GM23248 (cell line): ENCODE results near the gene HHLA2. TPM values are rescaled to one million over a fixed set of nuclear protein-coding genes. Genes with fewer than 3 reads are reported as not detected.

Source experiments
- DNase-seq: peaks from one replicate; pipeline ENCODE4 v3.0.0-alpha.2; 2015
- H2AFZ ChIP-seq: fragments of 200-600 bp; sonication (generic); 2 replicates; pipeline ENCODE4 v1.6.1; 2016; ENCODE audit warnings: antibody characterized with exemption
- H3F3A ChIP-seq: fragments of 200-600 bp; sonication (generic); 2 replicates; pipeline ENCODE4 v1.6.1; 2016; ENCODE audit warnings: mild to moderate bottlenecking, antibody characterized with exemption, mixed run types; ENCODE audit not compliant: insufficient read depth
- H3K27ac ChIP-seq: fragments of 200-600 bp; sonication (generic); 2 replicates; pipeline ENCODE4 v1.5.1; 2016; ENCODE audit warnings: mild to moderate bottlenecking
- H3K27me3 ChIP-seq: fragments of 200-600 bp; sonication (generic); replicated peaks from 2 replicates; pipeline ENCODE4 v1.6.1; 2016; ENCODE audit warnings: mild to moderate bottlenecking; ENCODE audit not compliant: insufficient read depth
- H3K36me3 ChIP-seq: fragments of 200-600 bp; sonication (generic); 2 replicates; pipeline ENCODE4 v1.6.1; 2016; ENCODE audit warnings: low read depth, mild to moderate bottlenecking
- H3K4me1 ChIP-seq: fragments of 200-600 bp; sonication (generic); 2 replicates; pipeline ENCODE4 v1.6.1; 2016; ENCODE audit warnings: mild to moderate bottlenecking; ENCODE audit not compliant: insufficient read depth
- H3K4me2 ChIP-seq: fragments of 200-600 bp; sonication (generic); one replicate; pipeline ENCODE4 v1.6.1; 2016; ENCODE audit warnings: mild to moderate bottlenecking; ENCODE audit not compliant: unreplicated experiment
- H3K4me3 ChIP-seq: fragments of 200-600 bp; sonication (generic); 2 replicates; pipeline ENCODE4 v1.5.1; 2016; ENCODE audit warnings: mild to moderate bottlenecking
- H3K79me2 ChIP-seq: fragments of 200-600 bp; sonication (generic); 2 replicates; pipeline ENCODE4 v1.6.1; 2016; ENCODE audit warnings: mild to moderate bottlenecking; ENCODE audit not compliant: insufficient read depth
- H3K9ac ChIP-seq: fragments of 200-600 bp; sonication (generic); 2 replicates; pipeline ENCODE4 v1.6.1; 2016; ENCODE audit warnings: mild to moderate bottlenecking
- H3K9me2 ChIP-seq: fragments of 200-600 bp; sonication (generic); 2 replicates; pipeline ENCODE4 v1.6.1; 2016; ENCODE audit warnings: mixed run types, mild to moderate bottlenecking, moderate library complexity; ENCODE audit not compliant: insufficient read depth
- H3K9me3 ChIP-seq: fragments of 200-600 bp; sonication (generic); one replicate; pipeline ENCODE4 v1.6.1; 2017; ENCODE audit warnings: low read depth
- H4K20me1 ChIP-seq: fragments of 200-600 bp; sonication (generic); 2 replicates; pipeline ENCODE4 v1.6.0; 2016; ENCODE audit not compliant: insufficient read depth
- EZH2 ChIP-seq: fragments of 200-600 bp; sonication (generic); IDR thresholded peaks from 2 replicates; pipeline ENCODE4 v1.6.1; 2018; ENCODE audit warnings: antibody characterized with exemption, mild to moderate bottlenecking; ENCODE audit not compliant: insufficient read depth, poor library complexity, severe bottlenecking
- EZH2phosphoT487 ChIP-seq: fragments of 200-600 bp; sonication (generic); IDR thresholded peaks from 2 replicates; pipeline ENCODE4 v1.6.1; 2018; ENCODE audit warnings: antibody characterized with exemption, moderate library complexity, mild to moderate bottlenecking, low read depth; ENCODE audit not compliant: insufficient read depth
- WGBS, 2 experiments: methylation state at CpG; one replicate each; pipeline ENCODE4 v1.1.6; 2015 to 2017; ENCODE audit warnings: low lambda C conversion rate in 2 of 2, low coverage in 1 of 2; ENCODE audit errors: missing lambda C conversion rate in 2 of 2; 5-methylcytosine and 5-hydroxymethylcytosine counted together
- in situ Hi-C: fragments of 300-500 bp; cut with MboI; formaldehyde crosslinking; loops from 2 replicates; pipeline ENCODE4 v1.15.0; 2020
- polyA plus RNA-seq: library from polyadenylated mRNA; unstranded; fragments of >200 nt; fragmentation: Nextera tagmentation; extraction: Ambion mirVana; gene quantifications from 2 replicates; pipeline ENCODE4 v1.2.1, GENCODE V29; 2016
- total RNA-seq: library from RNA; depleted of rRNA; stranded (reverse); fragments of >200 nt; shearing (Covaris generic); gene quantifications from 2 replicates; pipeline ENCODE4 v1.2.3, GENCODE V29; 2014; rRNA removed

HHLA2 gene
- total and polyA plus RNA-seq, 2 experiments from 2014 or later: not detected

GRCh38 chr3:108420926-108421325, 124.6 kb downstream of the HHLA2 start:
- Histone ChIP-seq H3K4me2 (peak overlapping the region; percentile 26), H3F3A (peaks cover 11% of the 10 kb centered on the region; the same call in 1 of the 2 replicates), H3K36me3 (no peaks in the 10 kb centered on the region), H4K20me1 (no peaks in the 10 kb centered on the region), H3K79me2 (no peaks in the 10 kb centered on the region), H2AFZ (no peak overlapping the region), H3K4me3 (no peak overlapping the region), H3K9me2 (no peaks in the 10 kb centered on the region), H3K27me3 (no peaks in the 10 kb centered on the region), H3K9ac (no peak overlapping the region), H3K4me1 (peaks cover 27% of the 10 kb centered on the region), H3K27ac (peak overlapping the region; percentile 23; the same call in 1 of the 2 replicates), H3K9me3 (no peaks in the 10 kb centered on the region)
- WGBS, 2 experiments: 37 to 55% methylated on average over 2 of the region's 2 CpGs
- in situ Hi-C loops: no loop called here
- DNase-seq: peak; percentile 97
- no peak for TF ChIP-seq EZH2
- TF ChIP-seq EZH2phosphoT487: no peak

Other genes with a start within 250 kb of the HHLA2 start
- gene CD47, start 205.5 kb upstream of the HHLA2 start, total RNA-seq: 97.3 and 133 TPM in 2 replicates
- gene CD47, start 205.5 kb upstream of the HHLA2 start, polyA plus RNA-seq: 120 and 121 TPM in 2 replicates
- gene IFT57, start 74.1 kb upstream of the HHLA2 start, total RNA-seq: 64.7 and 68.5 TPM in 2 replicates
- 84.0 and 84.9 TPM in 2 replicates for gene IFT57, start 74.1 kb upstream of the HHLA2 start, polyA plus RNA-seq
- gene MYH15, start 214.0 kb downstream of the HHLA2 start, total RNA-seq: 0.11 TPM in 1 of 2 replicates, not detected in the other
- 0.08 TPM in 1 of 2 replicates, not detected in the other for gene MYH15, start 214.0 kb downstream of the HHLA2 start, polyA plus RNA-seq